GM18870 (cell line): Measurements from ENCODE around the gene ACSM6.
A peak's percentile ranks its signal among the peaks of the same experiment; 100 is the strongest.
"Not testable (repeated sequence)": the region's sequence is repeated elsewhere in the genome, so short reads cannot be mapped to it uniquely, and the experiment has no call there.

Source experiments
- ATAC-seq: cut with Tn5 transposase; IDR thresholded peaks from one replicate; pipeline ENCODE4 v1.9.1; 2021; ENCODE audit warnings: moderate library complexity; ENCODE audit not compliant: unreplicated experiment

Gene ACSM6, protein sequence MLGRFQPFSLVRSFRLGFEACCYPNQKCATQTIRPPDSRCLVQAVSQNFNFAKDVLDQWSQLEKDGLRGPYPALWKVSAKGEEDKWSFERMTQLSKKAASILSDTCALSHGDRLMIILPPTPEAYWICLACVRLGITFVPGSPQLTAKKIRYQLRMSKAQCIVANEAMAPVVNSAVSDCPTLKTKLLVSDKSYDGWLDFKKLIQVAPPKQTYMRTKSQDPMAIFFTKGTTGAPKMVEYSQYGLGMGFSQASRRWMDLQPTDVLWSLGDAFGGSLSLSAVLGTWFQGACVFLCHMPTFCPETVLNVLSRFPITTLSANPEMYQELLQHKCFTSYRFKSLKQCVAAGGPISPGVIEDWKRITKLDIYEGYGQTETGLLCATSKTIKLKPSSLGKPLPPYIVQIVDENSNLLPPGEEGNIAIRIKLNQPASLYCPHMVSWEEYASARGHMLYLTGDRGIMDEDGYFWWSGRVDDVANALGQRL

DNA sequence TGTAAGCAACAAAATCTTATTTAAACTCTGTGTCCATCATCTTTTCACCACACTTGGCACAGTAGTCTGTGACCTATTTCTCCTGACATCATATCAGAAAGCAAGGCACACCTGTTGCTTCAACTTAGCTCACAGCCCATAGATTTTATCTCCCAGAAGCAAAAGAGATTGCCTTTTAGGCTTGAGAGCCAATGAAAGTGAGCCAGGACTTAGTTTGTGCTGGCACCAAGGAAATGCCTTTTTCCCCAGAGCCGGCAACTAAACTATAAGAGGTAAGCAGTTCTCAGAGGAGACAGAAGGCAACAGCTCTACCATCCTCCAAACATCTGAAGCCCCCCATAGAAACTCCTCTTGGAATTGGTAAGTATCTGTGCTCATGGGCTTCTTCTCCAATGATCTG lies at the start of gene ACSM6:
TSS of gene ACSM6 (plus strand) at position 295 of the 400 bp plus-strand sequence. CDS start 248 bp downstream, outside the sequence.
- ATAC-seq, result no peak

DNA sequence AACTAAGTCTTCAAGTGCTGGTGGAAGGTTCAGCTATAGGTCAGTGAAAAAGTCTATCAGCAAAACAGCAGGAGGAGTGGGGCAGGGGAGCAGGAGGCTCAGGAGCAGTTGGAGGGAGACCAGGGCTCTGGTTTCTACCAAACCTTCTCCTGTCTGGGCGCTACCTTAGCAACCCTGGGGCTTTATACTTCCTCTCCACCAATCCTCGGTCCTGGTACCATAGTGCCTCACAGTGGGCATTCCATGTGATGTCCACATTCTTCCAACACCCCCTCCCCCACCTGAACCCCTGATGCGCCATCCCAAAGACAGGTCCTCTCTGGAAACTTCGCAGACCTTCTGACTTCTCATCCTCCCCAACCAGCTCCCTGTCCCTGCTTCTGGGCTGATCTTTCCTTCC lies 25.3 kb upstream of the ACSM6 start:
- ATAC-seq, result no peak

DNA sequence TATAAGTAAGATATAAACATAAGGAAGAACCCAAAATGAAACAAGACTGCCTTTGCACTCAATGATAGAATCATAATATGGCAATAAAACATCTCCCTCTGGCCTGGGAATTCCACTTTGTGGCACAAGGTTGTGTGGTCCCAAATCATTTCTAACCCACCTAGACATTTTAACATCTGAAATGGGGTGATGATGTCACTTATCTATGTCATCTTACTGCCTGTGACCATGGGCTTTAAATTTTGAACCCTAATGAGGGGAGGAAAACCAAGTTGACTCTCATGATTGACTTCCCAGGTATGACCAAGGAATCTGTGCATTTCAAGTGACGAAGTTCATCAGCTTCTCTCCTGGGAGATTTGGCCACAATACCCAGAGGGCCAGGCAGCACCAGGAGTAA lies 24.5 kb upstream of the ACSM6 start:
- ATAC-seq, result no peak

DNA sequence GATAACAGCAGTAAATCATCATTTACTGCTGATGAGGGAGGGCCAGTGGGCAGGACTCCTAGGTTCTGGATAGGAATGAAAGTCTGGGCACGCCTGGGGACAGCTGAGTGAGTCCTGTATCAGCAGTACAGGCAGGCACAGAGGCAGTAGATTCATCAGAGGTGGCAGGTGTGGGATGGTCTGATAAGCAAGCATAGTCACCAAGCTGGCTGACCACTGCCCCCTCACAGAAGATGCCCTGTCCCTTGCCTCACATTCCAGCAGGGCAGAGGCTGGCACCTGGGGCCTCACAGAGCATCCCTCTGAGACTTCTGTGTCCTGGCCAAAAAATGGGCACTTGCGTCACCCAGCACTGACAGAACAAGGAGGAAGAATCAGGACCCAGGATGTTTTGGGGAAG lies 23.2 kb upstream of the ACSM6 start:
- no peak for ATAC-seq

DNA sequence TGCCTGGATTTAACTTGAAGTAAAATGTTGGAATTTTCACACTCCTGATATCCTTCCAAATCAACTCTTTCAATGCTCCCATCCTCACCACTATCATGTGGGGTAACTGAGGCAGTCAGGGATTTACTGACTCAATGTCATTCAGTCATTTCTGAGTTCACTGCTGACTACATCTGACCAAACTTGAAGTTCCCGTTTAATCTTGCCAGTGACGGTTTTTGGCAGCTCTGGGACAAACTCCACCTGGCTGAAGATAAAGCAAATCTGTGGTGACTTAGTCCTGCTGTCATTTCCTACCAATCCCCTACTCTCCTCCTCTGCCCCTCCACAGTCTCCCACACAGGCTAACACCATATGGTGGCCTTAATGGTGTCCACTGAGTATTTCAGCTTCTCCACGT lies 22.7 kb upstream of the ACSM6 start:
- no peak for ATAC-seq

DNA sequence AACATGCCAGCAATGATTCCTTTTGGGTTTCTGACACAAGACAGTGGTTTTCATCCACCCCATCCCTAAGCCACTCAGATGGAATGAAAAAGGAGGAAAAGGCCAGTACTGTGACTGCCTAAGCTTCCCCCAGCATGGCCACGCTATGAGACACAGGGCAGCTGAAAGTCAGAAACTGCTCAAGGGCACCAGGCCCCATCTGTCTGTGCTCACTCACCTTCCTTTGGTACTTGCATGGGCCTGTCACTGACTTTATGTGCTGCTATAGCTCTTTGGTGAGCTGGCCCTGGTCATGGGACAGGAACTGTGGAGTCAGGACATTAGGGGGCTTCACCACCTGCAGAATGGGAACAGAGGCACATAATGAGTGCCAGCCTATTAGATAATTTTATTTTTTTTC lies 21.2 kb upstream of the ACSM6 start:
- no peak for ATAC-seq

GRCh38 chr10:95176101-95176500 lies 17.9 kb upstream of the ACSM6 start:
- no peak for ATAC-seq

GRCh38 chr10:95177429-95177828 lies 16.6 kb upstream of the ACSM6 start:
- ATAC-seq, result no peak

GRCh38 chr10:95178266-95178665 lies 15.8 kb upstream of the ACSM6 start:
- no peak for ATAC-seq

GRCh38 chr10:95178797-95179196 lies 15.2 kb upstream of the ACSM6 start:
- ATAC-seq, result no peak

DNA sequence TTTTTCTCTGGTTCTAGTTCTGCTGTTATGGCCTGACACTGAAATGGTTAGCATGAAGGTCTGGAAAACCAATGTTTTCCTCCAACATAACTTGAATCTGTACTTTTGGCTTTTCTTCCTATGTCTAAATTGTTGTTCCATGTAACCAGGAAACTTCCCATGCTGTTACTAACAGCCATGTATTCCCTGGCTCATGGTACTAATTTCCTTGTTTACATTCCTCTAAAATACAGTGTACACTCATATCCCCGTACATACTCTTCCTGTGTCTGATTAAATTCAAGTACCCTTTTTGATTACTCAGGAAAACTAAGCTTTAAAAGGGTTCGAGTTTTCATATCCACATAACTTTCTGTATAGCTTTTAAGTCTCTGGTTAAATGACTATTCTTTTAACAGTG lies 12.3 kb upstream of the ACSM6 start:
- no peak for ATAC-seq

- ATAC-seq, result peak; percentile 84
These were observed 10.5 kb upstream of the ACSM6 start for GRCh38 chr10:95183271-95184230.

DNA sequence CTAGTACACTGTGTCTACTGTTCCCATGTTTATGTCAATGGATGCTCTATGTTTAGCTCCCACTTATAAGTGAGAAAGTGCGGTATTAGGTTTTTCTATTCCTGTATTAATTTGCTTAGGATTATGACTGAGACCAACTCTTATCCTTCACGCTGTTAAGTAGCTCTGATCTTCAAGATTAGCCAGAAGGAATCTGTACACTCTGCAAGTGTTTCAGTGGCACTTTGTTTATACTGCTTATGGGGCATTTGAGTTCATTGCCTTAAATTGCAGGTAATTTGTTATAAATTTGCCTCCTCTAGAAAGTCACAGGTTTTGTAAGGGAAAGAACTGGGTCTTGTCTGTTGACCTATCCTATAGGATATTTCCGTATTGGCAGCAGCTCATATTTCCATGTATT lies 6.4 kb upstream of the ACSM6 start:
- no peak for ATAC-seq

DNA sequence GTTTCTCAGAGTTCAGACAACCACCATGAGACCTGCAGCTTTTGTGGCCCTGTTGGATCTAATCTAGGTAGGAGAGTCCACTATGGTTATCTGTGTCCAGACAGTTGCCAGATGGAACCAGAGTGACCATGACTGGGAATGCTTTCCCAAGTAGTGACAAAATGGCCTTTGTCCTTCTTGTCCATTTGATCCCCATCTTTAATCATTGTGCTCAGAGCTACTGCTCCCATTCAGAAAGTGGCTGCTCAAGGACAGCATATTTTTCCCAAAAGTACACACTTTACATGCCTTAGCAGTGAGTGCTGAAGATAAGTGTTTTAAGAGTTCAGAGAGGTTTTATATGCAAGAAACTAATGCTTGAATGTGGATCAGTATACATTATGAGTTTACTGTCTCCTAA lies 5.4 kb upstream of the ACSM6 start:
- ATAC-seq, result no peak

- no peak for ATAC-seq
These were observed 2.0 kb downstream of the ACSM6 start for GRCh38 chr10:95196046-95196445.

- no peak for ATAC-seq
These were observed 7.7 kb downstream of the ACSM6 start for GRCh38 chr10:95201736-95202135.

GRCh38 chr10:95202865-95203264 lies 8.8 kb downstream of the ACSM6 start:
- not testable (repeated sequence) for ATAC-seq

- no peak for ATAC-seq
These were observed 14.8 kb downstream of the ACSM6 start for GRCh38 chr10:95208702-95209391.

- ATAC-seq, result no peak
These were observed 15.6 kb downstream of the ACSM6 start for GRCh38 chr10:95209509-95210127.

- ATAC-seq, result no peak
These were observed 17.7 kb downstream of the ACSM6 start for GRCh38 chr10:95211606-95212279.
